IPS-18a (cell line): ENCODE measurements around the gene DNAJC9.

Experiments used
- H3K27ac ChIP-seq: one replicate; pipeline ENCODE4 v1.5.1; 2013; ENCODE audit warnings: low read length
- H3K27me3 ChIP-seq: one replicate; pipeline ENCODE4 v1.6.1; 2013; ENCODE audit warnings: mild to moderate bottlenecking, low read length; ENCODE audit not compliant: control insufficient read depth, insufficient read depth
- H3K36me3 ChIP-seq: one replicate; pipeline ENCODE4 v1.6.1; 2013; ENCODE audit warnings: low read depth, low read length; ENCODE audit not compliant: control insufficient read depth
- H3K4me1 ChIP-seq: one replicate; pipeline ENCODE4 v1.6.1; 2013; ENCODE audit warnings: low read depth, low read length; ENCODE audit not compliant: control insufficient read depth
- H3K4me3 ChIP-seq: one replicate; pipeline ENCODE4 v1.5.1; 2013; ENCODE audit warnings: low read length
- H3K9ac ChIP-seq: one replicate; pipeline ENCODE4 v1.6.1; 2013; ENCODE audit warnings: mild to moderate bottlenecking, low read length, moderate library complexity
- H3K9me3 ChIP-seq: one replicate; pipeline ENCODE4 v1.6.1; 2013; ENCODE audit warnings: low read depth, low read length; ENCODE audit not compliant: control insufficient read depth

DNAJC9 gene

DNA sequence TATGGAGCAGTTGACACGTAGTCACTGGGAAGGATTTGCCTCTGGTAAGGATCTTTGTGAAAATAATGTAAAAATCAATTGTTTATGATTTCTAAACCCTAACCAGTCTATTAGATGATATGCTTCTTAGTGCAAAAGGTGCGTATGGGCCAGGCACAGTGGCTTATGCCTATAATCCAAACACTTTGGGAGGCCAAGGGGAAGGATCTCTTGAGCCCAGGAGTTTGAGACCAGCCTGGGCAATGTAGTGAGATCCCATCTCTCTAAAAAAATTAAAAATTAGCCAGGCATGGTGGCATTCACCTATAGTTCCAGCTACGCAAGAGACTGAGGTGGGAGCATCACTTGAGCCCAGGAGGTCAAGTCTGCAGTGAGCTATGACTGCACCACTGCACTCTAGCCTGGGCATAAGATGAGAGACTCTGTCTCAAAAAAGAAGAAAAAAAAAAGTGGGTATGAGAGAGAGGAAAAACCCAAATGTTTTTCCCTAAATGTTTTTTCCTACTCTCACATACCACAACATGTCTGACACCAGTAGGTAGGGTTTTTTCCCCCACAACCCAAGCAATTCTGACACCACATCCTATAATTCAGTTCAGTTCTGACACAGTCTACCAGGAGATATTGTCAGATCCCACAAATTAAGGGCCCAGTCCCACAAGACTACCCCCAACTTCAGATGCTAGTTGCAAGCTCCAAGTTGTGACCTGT, 36.5 kb downstream of the DNAJC9 start:
- Histone ChIP-seq H3K4me1 (no peaks in the 10 kb centered on the region), H3K4me3 (no peak overlapping the region), H3K36me3 (no peaks in the 10 kb centered on the region), H3K9me3 (peaks cover 9% of the 10 kb centered on the region), H3K27ac (no peak overlapping the region), H3K9ac (no peak overlapping the region), H3K27me3 (no peaks in the 10 kb centered on the region)

DNA sequence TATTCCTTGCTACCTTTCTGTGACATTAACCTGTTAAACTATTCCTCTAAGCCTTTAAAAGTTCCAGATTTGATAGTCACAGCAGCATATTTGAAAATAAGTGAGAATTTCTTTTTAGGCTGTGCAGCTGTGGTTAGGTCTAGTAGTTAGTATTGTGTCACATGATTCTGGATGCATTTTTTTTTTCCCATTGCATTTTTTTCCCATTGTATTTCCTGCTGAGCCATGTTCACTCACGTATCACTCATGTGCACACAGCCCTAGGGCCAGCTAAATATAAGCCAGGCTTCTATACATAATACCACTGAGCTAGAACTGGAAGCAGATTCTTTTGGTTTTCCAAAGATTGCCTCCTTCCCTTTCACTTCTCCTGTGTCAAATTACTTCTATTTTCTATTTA, 37.4 kb downstream of the DNAJC9 start:
- Histone ChIP-seq H3K27ac (no peak overlapping the region), H3K36me3 (no peaks in the 10 kb centered on the region), H3K9me3 (peaks cover 9% of the 10 kb centered on the region)

DNA sequence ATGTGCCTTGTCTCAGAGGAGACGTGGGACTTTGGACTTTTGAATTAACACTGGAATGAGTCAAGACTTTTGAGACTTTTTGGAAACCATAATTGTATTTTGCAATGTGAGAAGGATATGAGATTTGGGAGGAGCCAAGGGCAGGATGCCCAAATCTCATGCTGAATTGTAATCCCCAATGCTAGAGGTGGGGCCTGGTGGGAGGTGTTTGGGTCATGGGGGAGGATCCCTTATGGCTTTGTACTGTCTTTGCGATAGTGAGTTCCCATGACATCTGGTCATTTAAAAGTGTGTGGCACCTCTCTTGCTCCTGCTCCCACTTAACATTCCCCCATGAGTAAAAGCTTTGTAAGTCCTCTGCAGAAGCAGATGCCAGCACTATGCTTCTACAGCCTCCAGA, 39.2 kb downstream of the DNAJC9 start:
- Histone ChIP-seq H3K27me3 (no peaks in the 10 kb centered on the region), H3K9me3 (peaks cover 9% of the 10 kb centered on the region), H3K27ac (no peak overlapping the region), H3K4me3 (no peak overlapping the region), H3K36me3 (no peaks in the 10 kb centered on the region), H3K4me1 (no peaks in the 10 kb centered on the region), H3K9ac (no peak overlapping the region)

More for the DNA sequence above, 37.4 kb downstream of the DNAJC9 start:
- no peak overlapping the region for H3K4me3 ChIP-seq
- no peaks in the 10 kb centered on the region for H3K4me1 ChIP-seq
- H3K9ac ChIP-seq, result no peak overlapping the region
- no peaks in the 10 kb centered on the region for H3K27me3 ChIP-seq

- H3K4me3 ChIP-seq, result no peak overlapping the region
- peaks cover 9% of the 10 kb centered on the region for H3K9me3 ChIP-seq
- no peaks in the 10 kb centered on the region for H3K36me3 ChIP-seq
- H3K27ac ChIP-seq, result no peak overlapping the region
- no peaks in the 10 kb centered on the region for H3K27me3 ChIP-seq
- H3K4me1 ChIP-seq, result no peaks in the 10 kb centered on the region
- H3K9ac ChIP-seq, result no peak overlapping the region
Observed at GRCh38 chr10:73206385-73206784, 40.7 kb downstream of the DNAJC9 start.

DNA sequence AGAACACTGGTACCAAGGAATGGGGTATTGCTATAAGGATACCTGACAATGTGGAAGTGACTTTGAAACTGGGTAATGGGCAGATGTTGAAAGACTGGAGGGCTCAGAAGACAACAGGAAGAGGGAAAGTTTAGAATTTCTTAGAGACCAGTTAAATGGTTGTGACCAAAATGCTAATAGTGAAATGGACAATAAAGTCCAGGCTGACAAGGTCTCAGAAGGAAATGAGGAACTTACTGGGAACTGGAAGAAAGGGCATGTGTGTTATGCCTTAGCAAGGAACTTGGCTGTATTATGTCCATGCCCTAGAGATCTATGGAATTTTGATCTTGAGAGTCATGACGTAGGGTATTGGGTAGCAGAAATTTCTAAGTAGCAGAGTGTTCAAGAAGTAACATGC, 41.2 kb downstream of the DNAJC9 start:
- H3K36me3 ChIP-seq, result no peaks in the 10 kb centered on the region
- H3K4me1 ChIP-seq, result no peaks in the 10 kb centered on the region
- H3K9me3 ChIP-seq, result peaks cover 9% of the 10 kb centered on the region
- no peak overlapping the region for H3K9ac ChIP-seq
- H3K27ac ChIP-seq, result no peak overlapping the region
- no peak overlapping the region for H3K4me3 ChIP-seq
- no peaks in the 10 kb centered on the region for H3K27me3 ChIP-seq

DNA sequence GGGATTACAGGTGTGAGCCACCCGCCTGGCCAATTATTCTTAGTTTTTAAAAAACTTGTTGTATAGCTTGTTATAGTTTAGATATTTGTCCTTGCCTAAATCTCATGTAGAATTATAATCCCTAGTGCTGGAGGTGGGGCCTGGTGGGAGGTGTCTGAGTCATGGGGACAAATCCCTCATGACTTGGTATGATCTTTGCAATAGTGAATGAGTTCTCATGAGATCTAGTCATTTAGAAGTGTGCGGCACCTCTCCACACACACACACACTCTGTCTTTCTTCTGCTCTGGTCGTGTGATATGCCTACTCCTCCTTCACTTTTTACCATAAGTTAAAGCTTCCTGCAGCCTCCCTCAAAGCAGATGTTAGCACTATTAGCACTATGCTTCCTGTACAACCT, 42.0 kb downstream of the DNAJC9 start:
- no peak overlapping the region for H3K27ac ChIP-seq
- no peaks in the 10 kb centered on the region for H3K4me1 ChIP-seq
- no peaks in the 10 kb centered on the region for H3K36me3 ChIP-seq
- no peaks in the 10 kb centered on the region for H3K27me3 ChIP-seq
- H3K4me3 ChIP-seq, result no peak overlapping the region
- H3K9me3 ChIP-seq, result peaks cover 9% of the 10 kb centered on the region
- no peak overlapping the region for H3K9ac ChIP-seq
